ENCODE results near the gene SAGE1. TPM values are rescaled to one million over a fixed set of nuclear protein-coding genes. Genes with fewer than 3 reads are reported as not detected.

Gene SAGE1
- total and polyA plus RNA-seq, 9 of the 15 experiments (the other 6 are each of a cell fraction or from before 2014, with no cell fraction given) = 14.6 to 79.2 (median 29.3) TPM

DNA sequence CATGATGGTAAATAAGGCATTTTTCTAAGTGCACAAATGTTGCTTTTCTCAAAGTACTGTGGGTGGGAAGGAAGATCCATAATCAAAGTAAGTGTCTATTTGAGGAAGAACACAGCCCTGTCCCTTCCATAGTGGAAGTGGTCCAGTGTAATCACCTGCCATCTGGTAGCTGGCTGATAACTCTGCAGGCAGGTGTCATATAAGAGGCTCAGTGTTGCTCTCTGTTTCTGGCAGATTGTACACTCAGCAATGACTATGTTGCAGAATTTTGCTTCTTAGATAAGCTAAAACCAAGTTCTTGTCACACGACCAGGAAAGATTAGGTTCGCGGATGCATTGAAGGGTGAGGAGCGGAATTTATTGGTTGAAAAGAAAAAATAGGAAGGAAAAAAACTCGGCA, 20.9 kb downstream of the SAGE1 start (continued):
- TF ChIP-seq, protein P1, sequence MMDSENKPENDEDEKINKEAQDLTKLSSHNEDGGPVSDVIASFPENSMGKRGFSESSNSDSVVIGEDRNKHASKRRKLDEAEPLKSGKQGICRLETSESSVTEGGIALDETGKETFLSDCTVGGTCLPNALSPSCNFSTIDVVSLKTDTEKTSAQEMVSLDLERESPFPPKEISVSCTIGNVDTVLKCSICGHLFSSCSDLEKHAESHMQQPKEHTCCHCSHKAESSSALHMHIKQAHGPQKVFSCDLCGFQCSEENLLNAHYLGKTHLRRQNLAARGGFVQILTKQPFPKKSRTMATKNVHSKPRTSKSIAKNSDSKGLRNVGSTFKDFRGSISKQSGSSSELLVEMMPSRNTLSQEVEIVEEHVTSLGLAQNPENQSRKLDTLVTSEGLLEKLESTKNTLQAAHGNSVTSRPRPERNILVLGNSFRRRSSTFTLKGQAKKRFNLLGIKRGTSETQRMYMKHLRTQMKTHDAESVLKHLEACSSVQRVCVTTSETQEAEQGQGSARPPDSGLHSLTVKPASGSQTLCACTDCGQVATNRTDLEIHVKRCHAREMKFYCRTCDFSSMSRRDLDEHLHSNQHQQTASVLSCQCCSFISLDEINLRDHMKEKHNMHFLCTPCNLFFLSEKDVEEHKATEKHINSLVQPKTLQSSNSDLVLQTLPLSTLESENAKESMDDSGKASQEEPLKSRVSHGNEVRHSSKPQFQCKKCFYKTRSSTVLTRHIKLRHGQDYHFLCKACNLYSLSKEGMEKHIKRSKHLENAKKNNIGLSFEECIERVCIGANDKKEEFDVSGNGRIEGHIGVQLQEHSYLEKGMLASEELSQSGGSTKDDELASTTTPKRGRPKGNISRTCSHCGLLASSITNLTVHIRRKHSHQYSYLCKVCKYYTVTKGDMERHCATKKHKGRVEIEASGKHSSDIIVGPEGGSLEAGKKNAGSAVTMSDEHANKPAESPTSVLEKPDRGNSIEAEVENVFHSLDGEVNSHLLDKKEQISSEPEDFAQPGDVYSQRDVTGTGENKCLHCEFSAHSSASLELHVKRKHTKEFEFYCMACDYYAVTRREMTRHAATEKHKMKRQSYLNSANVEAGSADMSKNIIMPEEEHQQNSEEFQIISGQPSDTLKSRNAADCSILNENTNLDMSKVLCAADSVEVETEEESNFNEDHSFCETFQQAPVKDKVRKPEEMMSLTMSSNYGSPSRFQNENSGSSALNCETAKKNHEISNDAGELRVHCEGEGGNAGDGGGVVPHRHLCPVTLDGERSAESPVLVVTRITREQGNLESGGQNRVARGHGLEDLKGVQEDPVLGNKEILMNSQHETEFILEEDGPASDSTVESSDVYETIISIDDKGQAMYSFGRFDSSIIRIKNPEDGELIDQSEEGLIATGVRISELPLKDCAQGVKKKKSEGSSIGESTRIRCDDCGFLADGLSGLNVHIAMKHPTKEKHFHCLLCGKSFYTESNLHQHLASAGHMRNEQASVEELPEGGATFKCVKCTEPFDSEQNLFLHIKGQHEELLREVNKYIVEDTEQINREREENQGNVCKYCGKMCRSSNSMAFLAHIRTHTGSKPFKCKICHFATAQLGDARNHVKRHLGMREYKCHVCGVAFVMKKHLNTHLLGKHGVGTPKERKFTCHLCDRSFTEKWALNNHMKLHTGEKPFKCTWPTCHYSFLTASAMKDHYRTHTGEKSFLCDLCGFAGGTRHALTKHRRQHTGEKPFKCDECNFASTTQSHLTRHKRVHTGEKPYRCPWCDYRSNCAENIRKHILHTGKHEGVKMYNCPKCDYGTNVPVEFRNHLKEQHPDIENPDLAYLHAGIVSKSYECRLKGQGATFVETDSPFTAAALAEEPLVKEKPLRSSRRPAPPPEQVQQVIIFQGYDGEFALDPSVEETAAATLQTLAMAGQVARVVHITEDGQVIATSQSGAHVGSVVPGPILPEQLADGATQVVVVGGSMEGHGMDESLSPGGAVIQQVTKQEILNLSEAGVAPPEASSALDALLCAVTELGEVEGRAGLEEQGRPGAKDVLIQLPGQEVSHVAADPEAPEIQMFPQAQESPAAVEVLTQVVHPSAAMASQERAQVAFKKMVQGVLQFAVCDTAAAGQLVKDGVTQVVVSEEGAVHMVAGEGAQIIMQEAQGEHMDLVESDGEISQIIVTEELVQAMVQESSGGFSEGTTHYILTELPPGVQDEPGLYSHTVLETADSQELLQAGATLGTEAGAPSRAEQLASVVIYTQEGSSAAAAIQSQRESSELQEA (IDR thresholded peaks at IDR 0.05; ENCODE audit: low read depth) = no peak
- TF ChIP-seq SMC3 (conservative IDR thresholded peaks at IDR 0.05; ENCODE audit: insufficient read depth, low read depth, low read length) (no peak), ZNF212 (CRISPR knock-in tag; IDR thresholded peaks at IDR 0.05) (no peak), MEF2A (IDR thresholded peaks at IDR 0.05; ENCODE audit: control insufficient read depth, low read depth, low read length) (peak; percentile 34; the same call in 1 of the 2 replicates), NCOA1 (IDR thresholded peaks at IDR 0.05; ENCODE audit: low read depth) (peak; percentile 63; the same call in 1 of the 2 replicates), C11orf30 (IDR thresholded peaks at IDR 0.05; ENCODE audit: low read depth) (peak; percentile 64), ZNF551 (CRISPR knock-in tag; IDR thresholded peaks at IDR 0.05) (no peak), ZNF121 (CRISPR knock-in tag; conservative IDR thresholded peaks at IDR 0.05) (no peak)
- TF ChIP-seq, protein P2, sequence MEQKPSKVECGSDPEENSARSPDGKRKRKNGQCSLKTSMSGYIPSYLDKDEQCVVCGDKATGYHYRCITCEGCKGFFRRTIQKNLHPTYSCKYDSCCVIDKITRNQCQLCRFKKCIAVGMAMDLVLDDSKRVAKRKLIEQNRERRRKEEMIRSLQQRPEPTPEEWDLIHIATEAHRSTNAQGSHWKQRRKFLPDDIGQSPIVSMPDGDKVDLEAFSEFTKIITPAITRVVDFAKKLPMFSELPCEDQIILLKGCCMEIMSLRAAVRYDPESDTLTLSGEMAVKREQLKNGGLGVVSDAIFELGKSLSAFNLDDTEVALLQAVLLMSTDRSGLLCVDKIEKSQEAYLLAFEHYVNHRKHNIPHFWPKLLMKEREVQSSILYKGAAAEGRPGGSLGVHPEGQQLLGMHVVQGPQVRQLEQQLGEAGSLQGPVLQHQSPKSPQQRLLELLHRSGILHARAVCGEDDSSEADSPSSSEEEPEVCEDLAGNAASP (IDR thresholded peaks at IDR 0.05) = no peak
- TF ChIP-seq, protein P3, sequence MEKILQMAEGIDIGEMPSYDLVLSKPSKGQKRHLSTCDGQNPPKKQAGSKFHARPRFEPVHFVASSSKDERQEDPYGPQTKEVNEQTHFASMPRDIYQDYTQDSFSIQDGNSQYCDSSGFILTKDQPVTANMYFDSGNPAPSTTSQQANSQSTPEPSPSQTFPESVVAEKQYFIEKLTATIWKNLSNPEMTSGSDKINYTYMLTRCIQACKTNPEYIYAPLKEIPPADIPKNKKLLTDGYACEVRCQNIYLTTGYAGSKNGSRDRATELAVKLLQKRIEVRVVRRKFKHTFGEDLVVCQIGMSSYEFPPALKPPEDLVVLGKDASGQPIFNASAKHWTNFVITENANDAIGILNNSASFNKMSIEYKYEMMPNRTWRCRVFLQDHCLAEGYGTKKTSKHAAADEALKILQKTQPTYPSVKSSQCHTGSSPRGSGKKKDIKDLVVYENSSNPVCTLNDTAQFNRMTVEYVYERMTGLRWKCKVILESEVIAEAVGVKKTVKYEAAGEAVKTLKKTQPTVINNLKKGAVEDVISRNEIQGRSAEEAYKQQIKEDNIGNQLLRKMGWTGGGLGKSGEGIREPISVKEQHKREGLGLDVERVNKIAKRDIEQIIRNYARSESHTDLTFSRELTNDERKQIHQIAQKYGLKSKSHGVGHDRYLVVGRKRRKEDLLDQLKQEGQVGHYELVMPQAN (IDR thresholded peaks at IDR 0.05; ENCODE audit: borderline replicate concordance) = no peak
- TF ChIP-seq, protein P4, sequence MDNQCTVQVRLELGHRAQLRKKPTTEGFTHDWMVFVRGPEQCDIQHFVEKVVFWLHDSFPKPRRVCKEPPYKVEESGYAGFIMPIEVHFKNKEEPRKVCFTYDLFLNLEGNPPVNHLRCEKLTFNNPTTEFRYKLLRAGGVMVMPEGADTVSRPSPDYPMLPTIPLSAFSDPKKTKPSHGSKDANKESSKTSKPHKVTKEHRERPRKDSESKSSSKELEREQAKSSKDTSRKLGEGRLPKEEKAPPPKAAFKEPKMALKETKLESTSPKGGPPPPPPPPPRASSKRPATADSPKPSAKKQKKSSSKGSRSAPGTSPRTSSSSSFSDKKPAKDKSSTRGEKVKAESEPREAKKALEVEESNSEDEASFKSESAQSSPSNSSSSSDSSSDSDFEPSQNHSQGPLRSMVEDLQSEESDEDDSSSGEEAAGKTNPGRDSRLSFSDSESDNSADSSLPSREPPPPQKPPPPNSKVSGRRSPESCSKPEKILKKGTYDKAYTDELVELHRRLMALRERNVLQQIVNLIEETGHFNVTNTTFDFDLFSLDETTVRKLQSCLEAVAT (IDR thresholded peaks at IDR 0.05) = no peak
- TF ChIP-seq, protein P5, sequence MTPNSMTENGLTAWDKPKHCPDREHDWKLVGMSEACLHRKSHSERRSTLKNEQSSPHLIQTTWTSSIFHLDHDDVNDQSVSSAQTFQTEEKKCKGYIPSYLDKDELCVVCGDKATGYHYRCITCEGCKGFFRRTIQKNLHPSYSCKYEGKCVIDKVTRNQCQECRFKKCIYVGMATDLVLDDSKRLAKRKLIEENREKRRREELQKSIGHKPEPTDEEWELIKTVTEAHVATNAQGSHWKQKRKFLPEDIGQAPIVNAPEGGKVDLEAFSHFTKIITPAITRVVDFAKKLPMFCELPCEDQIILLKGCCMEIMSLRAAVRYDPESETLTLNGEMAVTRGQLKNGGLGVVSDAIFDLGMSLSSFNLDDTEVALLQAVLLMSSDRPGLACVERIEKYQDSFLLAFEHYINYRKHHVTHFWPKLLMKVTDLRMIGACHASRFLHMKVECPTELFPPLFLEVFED (CRISPR knock-in tag; conservative IDR thresholded peaks at IDR 0.05) = no peak
